GM18873 (cell line): ENCODE results near the gene TMTC1.

Experiments
- ATAC-seq: cut with Tn5 transposase; IDR thresholded peaks from one replicate; pipeline ENCODE4 v1.9.1; 2021; ENCODE audit warnings: mild to moderate bottlenecking, moderate library complexity, moderate number of reproducible peaks; ENCODE audit not compliant: unreplicated experiment, low FRiP score

TMTC1 gene

DNA sequence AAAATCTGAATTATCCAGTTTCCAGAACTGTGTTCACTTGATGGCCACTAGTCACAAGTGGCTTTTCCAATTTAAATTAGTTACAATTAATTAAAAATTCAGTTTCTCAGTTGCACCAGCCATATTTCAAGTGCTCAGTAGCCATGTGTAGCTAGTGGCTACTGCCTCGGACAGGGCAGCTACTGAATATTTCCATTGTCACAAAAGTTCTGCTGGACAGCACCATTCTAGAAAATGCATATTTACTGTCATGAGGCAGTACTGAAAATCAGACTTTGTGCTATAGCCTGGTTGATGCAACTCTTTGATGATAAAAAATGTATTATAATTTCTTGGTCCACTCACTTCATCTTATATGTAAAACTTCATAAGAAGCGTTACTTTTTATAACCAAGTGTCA is 274.8 kb downstream of the TMTC1 start:
- no peak for ATAC-seq

- ATAC-seq, result no peak
Measured at GRCh38 chr12:29505122-29505521, 278.6 kb downstream of the TMTC1 start.

GRCh38 chr12:29503283-29503682 is 280.5 kb downstream of the TMTC1 start:
- ATAC-seq, result no peak

- no peak for ATAC-seq
Measured at GRCh38 chr12:29499235-29499634, 284.5 kb downstream of the TMTC1 start.

DNA sequence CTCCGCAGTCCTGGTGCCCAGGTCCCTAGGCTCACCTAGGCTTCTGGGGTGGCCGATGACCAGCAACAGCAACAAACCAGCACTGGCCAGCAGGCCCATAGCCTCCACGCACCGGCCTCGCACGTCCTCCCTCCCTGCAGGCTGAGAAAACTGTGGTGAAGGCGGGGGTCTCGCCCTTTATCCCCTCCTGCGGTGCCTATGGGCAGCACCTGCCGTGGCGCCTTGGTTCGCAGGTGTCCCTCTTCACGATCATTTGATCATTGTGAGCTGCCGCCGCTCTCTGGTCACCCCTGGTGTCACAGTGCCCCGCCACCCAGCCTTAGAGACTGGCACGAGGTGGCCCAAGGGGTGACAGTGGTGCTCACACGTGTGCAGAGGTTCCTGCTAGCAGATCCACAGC is 286.2 kb downstream of the TMTC1 start, which contains the start of gene OVCH1:
Gene OVCH1 (minus strand): TSS at position 99 of the 400 bp plus-strand sequence. CDS start 0 bp downstream, at position 99.
- ATAC-seq, result no peak

DNA sequence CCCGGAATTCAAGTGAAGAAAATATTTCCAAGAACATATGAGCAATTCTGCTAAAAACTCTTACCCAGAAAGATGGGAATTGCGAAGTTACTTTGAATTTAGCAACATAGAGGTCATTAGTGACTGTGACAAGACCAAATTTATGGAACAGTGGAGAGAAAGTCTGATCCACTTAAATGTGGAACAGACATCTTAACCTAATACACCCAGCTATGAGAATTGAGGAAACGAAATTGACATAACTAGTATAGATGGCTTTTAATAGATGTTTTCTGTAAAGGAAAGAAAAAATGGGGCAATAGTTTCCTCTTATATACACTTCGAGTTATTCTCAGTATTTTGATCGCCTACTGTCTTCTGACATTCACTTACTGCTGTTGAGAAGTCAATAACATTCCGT is 290.9 kb downstream of the TMTC1 start:
- no peak for ATAC-seq

DNA sequence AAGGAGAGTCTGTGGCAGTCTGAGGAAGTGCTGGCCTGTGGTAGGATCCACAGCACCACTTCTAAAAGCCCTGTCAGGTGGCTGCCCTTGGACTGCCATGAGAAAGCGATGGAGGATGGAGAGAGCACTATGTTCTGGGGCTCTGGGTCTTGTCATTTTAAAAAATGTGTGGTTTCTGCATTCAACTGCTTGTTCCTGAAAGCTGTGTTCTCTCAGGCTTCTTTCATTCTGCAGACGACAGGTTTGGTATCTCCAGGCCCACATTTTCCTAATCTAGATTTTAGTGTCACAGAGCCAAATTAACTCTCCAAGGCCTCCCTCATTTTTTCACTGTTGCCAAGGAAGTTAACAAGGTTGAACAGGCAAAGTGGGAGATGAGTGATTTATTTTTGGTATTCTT is 296.8 kb downstream of the TMTC1 start:
- no peak for ATAC-seq

GRCh38 chr12:29463198-29463597 is 320.5 kb downstream of the TMTC1 start:
- ATAC-seq, result no peak

- ATAC-seq, result no peak
Measured at GRCh38 chr12:29460082-29460481, 323.7 kb downstream of the TMTC1 start.

- no peak for ATAC-seq
Measured at GRCh38 chr12:29455087-29455486, 328.7 kb downstream of the TMTC1 start.

DNA sequence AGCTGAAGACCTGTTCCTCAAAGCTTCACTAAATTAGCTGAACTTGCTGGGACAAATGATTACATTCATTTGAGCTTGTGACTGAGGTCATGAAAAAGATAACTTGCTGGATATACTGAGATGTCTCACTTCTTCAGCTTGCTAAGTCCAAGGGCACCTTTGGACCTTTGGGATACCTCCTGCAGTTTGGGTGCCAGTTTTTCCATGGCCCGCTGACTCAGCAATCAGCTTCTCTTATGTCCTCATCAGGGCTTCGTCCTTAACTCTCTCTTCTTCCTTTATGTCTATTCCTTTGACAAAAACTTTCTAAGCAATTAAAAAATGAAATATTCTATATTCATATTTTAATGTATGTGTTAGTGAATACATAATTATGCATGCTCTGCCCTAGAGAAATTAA is 331.9 kb downstream of the TMTC1 start:
- ATAC-seq, result no peak
